ENCODE data around the gene KRT78.
"Not testable (repeated sequence)": the region's sequence is repeated elsewhere in the genome, so short reads cannot be mapped to it uniquely, and the experiment has no call there.

KRT78 gene

GRCh38 chr12:52848661-52849255 lies at the start of gene KRT78:
Gene KRT78 (minus strand): TSS chr12:52848994. CDS start chr12:52848930, 64 bp downstream.
- no peak for DNase-seq

- no peak for DNase-seq
Measured at GRCh38 chr12:52896190-52897100, 47.7 kb upstream of the KRT78 start.

- DNase-seq = no peak
Measured at GRCh38 chr12:52895726-52896189, 47.0 kb upstream of the KRT78 start.

- no peak for DNase-seq
Measured at GRCh38 chr12:52892974-52893373, 44.2 kb upstream of the KRT78 start.

DNA sequence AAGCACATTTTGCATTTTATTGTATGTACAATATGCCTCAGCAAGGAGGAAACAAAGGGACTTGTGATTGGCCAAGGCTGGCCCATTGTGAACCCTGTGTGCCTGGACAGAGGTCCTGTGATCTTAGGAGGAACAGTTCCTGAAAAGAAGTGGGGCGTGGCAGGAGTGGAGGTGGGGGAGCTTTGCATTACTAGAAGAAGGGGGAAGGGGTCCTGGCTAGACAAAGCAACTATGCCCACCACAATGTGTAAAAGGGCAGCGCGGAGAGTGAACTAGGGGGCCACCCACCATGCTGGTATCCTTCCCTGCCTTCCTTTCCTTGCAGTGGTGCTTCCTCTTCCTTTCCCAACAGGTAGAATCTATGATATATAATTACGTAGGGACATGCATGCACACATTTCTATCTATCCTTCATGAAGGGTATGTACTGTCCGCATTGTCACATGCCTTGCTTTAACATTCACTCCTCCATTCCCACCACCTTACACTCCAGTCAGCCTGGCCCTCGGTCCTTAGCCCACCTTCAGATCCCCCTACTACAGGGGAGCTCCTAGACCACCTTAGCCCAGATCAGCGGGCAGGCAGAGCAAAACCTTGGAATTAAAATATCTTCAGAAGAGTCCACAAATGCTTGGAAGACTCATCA lies 43.5 kb upstream of the KRT78 start:
- no peak for DNase-seq

DNA sequence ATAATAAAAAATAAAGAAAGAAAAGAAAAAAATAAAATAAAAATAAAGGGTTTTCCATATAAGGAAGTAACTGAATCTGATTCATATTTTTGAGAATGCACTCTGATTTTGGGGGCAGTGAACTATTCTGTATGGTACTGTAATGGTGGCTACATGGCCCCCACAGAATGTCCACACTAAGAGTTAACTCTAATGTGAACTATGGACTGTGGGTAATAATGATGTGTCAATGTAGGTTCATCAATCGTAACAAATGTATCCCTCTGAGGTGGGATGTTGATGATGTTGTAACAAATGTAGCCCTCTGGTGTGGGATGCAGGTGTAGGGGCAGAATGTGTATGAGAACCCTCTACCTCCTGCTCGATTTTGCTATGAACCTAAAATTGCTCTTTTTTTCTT lies 42.2 kb upstream of the KRT78 start:
- no peak for DNase-seq

DNA sequence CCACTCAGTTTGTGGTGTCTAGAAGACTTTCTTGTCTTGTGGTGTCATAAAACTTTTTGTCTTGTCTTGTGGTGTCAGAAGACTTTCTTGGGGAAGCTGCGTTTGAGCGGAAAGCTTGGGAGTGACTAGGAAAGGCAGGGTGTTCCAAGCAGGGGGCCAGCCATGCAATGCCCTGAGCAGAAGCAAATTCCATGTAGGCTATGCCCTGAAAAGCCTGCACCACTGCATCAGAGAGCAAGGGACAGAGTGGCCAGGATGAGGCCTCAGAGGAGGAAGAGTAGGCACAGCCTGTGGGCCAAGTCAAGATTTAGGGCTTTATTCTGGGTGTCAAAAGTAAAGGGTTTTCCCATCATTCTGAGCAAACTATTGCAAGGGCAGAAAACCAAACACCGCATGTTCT lies 41.6 kb upstream of the KRT78 start:
- no peak for DNase-seq

- peak; percentile 31 to 68 for DNase-seq
Measured at GRCh38 chr12:52884526-52885293, 35.9 kb upstream of the KRT78 start.

- DNase-seq = not testable (repeated sequence)
Measured at GRCh38 chr12:52880499-52880898, 31.7 kb upstream of the KRT78 start.

GRCh38 chr12:52879394-52880351 lies 30.9 kb upstream of the KRT78 start:
- DNase-seq = peak; percentile 74 to 84

- DNase-seq = peak in 1 of 2 experiments; percentile 69
Measured at GRCh38 chr12:52878507-52879393, 30.0 kb upstream of the KRT78 start.

GRCh38 chr12:52877242-52877641 lies 28.4 kb upstream of the KRT78 start:
- no peak for DNase-seq

DNA sequence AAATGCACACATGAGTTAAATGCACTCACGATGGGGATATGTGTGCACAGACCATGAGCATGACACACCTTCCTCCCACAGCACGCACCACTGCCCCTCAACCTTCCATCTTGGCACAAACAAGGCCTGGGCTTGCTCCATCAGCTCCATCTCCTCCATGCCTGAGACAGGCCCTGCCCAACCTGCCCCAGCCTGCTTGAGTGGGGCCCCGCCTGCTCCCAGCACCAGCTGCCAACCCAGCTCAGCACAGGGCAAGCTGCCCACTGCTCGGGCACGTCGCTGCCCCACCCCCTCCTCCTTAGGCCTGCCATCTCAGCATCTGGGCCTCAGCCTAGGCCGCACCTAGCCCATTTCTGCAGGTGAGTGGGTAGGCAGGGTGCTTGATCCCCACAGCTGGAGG lies 27.6 kb upstream of the KRT78 start:
- peak in 1 of 2 experiments; percentile 30 for DNase-seq

DNA sequence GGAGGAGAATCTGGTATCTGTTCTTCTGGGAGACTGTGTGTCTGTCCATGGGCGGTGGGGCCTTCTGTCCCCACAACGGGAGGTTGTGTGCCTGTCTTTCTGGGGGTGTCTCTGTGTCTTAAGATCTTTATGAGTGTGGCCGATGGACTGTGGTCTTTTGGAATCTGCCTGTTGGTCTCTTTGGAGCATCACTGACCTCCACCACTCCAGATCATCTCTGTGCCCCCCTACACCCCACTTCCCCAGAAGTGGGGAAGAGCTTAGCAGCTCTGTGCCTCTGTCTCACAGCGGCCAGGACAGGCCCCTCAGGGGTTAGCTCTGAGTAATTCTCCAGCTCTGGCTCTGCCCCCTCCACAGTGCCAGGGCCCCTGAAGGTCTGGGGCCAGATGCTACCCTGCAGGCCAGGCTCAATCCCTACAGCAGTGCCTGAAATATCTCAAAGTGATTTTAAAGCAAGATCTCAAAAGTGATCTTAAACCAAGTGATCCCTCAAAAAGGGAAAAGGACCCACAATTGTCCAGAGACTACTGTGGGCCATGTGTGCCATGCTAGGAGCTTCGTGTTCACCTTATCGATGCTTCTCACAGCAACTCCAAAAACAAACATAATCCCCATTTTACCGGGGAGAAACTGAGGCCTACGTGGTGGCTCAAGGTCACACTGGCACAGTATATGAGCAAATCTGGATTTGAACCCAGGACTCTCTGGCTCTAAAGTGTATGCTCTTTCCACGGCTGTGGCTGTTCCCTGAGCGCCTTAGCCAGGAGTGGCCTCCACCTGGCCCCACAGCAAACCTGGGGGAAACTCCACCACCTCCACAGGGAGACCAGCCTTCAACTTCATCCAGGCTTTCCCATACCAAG lies 26.0 kb upstream of the KRT78 start:
- no peak for DNase-seq

DNA sequence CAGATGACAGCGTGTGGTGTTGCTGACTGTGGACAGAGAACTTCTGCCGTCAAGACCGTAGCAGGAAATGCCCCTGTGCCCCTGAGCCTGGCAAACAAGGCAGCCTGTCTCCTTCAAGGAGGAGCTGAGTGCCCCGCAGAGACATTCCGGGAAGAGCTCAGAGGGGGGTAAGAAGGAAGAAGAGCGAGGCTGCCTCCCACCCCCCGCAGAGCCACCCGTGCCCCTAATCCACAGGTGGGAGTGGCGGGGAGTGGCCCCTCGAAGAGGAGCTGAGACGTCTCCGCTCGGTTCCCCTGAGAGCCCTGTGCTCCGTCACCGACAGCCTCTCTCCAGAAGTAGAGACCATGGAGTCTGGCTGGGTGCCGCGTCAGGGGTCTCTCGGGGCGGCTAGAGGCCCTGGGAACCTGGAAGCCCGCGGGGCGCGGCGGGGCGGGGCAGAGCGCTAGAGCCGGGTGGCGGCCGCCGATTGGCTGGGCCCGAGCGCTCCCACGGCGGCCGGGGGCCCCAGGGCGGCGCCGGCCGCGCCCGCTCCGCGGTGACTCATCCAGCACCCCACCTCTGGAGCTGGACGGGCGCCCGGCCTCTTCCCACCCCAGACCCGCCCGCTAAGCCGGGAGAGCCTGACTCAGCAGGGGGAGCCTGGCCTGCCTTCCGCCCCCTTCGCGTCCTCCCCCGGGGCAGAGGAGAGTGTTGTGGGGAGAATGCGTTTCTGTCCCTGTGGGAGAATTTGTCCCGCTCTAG lies 25.2 kb upstream of the KRT78 start:
- no peak for DNase-seq

DNA sequence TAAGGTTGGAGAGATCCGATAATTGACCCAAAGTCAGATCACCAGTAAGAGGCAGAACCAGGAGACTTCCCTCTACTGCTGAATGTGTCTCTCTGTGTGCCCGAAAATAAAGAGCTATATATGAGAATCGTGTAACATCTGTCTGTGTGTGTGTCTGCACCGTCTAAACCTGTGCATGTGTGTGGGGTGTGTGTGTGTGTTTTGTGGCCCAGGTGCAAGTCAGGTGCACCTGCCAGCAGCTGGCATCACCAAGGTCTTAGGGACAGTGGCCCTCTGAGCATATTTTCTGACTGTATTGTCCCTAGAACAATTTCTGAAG lies 24.7 kb upstream of the KRT78 start:
- DNase-seq = no peak

- no peak for DNase-seq
Measured at GRCh38 chr12:52872644-52873389, 24.0 kb upstream of the KRT78 start.

All from NCI-H446 (cell line).